ENCODE data around the gene NUDCD3.

The NUDCD3 gene

GRCh38 chr7:44490351-44491200 is at the start of gene NUDCD3:
Gene NUDCD3, minus strand, starts transcription at chr7:44490658. Its CDS starts 58 bp downstream, at chr7:44490600.
- no peak for TF ChIP-seq CTCF (IDR thresholded peaks at IDR 0.05; ENCODE audit: insufficient read depth, low read depth, low read length, missing control alignments)
- peak within 1 kb of the TSS; percentile 74 for H3K4me3 ChIP-seq (ENCODE audit: low read depth, low read length)
- peak; percentile 91 for DNase-seq (ENCODE audit: low read depth)

- H3K4me3 ChIP-seq (ENCODE audit: low read depth, low read length), result no peak overlapping the region
- TF ChIP-seq CTCF (IDR thresholded peaks at IDR 0.05; ENCODE audit: insufficient read depth, low read depth, low read length, missing control alignments), result no peak
- no peak for DNase-seq (ENCODE audit: low read depth)
Observed at GRCh38 chr7:44539669-44540506, 49.4 kb upstream of the NUDCD3 start.

GRCh38 chr7:44538798-44539668 is 48.6 kb upstream of the NUDCD3 start:
- no peak overlapping the region for H3K4me3 ChIP-seq (ENCODE audit: low read depth, low read length)
- DNase-seq (ENCODE audit: low read depth), result no peak
- no peak for TF ChIP-seq CTCF (IDR thresholded peaks at IDR 0.05; ENCODE audit: insufficient read depth, low read depth, low read length, missing control alignments)

- TF ChIP-seq CTCF (IDR thresholded peaks at IDR 0.05; ENCODE audit: insufficient read depth, low read depth, low read length, missing control alignments), result no peak
- no peak for DNase-seq (ENCODE audit: low read depth)
Observed at GRCh38 chr7:44538093-44538797, 47.8 kb upstream of the NUDCD3 start.

GRCh38 chr7:44537442-44537841 is 47.0 kb upstream of the NUDCD3 start:
- no peak for TF ChIP-seq CTCF (IDR thresholded peaks at IDR 0.05; ENCODE audit: insufficient read depth, low read depth, low read length, missing control alignments)

More at GRCh38 chr7:44538093-44538797, 47.8 kb upstream of the NUDCD3 start:
- H3K4me3 ChIP-seq (ENCODE audit: low read depth, low read length), result no peak overlapping the region

GRCh38 chr7:44536090-44536489 is 45.6 kb upstream of the NUDCD3 start:
- TF ChIP-seq CTCF (IDR thresholded peaks at IDR 0.05; ENCODE audit: insufficient read depth, low read depth, low read length, missing control alignments), result no peak

More at GRCh38 chr7:44537442-44537841, 47.0 kb upstream of the NUDCD3 start:
- H3K4me3 ChIP-seq (ENCODE audit: low read depth, low read length), result no peak overlapping the region
- DNase-seq (ENCODE audit: low read depth), result no peak

More at GRCh38 chr7:44536090-44536489, 45.6 kb upstream of the NUDCD3 start:
- H3K4me3 ChIP-seq (ENCODE audit: low read depth, low read length), result no peak overlapping the region
- DNase-seq (ENCODE audit: low read depth), result no peak
